Activated naive CD4-positive, alpha-beta T cell treated with anti-CD3 and anti-CD28 coated beads, Interleukin-2, amount 50 U/mL, for 24 hours (primary cell): ENCODE data around the gene CEP85.
"Not testable (repeated sequence)": the region's sequence is repeated elsewhere in the genome, so short reads cannot be mapped to it uniquely, and the experiment has no call there.

Source experiments
- H3K27ac Mint-ChIP-seq: one replicate; pipeline ENCODE4 v1.8.0; 2021; ENCODE audit warnings: mild to moderate bottlenecking, mixed read lengths
- H3K27me3 Mint-ChIP-seq: one replicate; pipeline ENCODE4 v1.8.0; 2021; ENCODE audit warnings: mixed read lengths
- H3K36me3 Mint-ChIP-seq: one replicate; pipeline ENCODE4 v1.8.0; 2021; ENCODE audit warnings: mixed read lengths
- H3K4me1 Mint-ChIP-seq: one replicate; pipeline ENCODE4 v1.8.0; 2021; ENCODE audit warnings: mixed read lengths
- H3K4me3 Mint-ChIP-seq: one replicate; pipeline ENCODE4 v1.8.0; 2021; ENCODE audit warnings: mild to moderate bottlenecking, mixed read lengths
- H3K9me3 Mint-ChIP-seq: one replicate; pipeline ENCODE4 v1.8.0; 2021; ENCODE audit warnings: mixed read lengths

The CEP85 gene

DNA sequence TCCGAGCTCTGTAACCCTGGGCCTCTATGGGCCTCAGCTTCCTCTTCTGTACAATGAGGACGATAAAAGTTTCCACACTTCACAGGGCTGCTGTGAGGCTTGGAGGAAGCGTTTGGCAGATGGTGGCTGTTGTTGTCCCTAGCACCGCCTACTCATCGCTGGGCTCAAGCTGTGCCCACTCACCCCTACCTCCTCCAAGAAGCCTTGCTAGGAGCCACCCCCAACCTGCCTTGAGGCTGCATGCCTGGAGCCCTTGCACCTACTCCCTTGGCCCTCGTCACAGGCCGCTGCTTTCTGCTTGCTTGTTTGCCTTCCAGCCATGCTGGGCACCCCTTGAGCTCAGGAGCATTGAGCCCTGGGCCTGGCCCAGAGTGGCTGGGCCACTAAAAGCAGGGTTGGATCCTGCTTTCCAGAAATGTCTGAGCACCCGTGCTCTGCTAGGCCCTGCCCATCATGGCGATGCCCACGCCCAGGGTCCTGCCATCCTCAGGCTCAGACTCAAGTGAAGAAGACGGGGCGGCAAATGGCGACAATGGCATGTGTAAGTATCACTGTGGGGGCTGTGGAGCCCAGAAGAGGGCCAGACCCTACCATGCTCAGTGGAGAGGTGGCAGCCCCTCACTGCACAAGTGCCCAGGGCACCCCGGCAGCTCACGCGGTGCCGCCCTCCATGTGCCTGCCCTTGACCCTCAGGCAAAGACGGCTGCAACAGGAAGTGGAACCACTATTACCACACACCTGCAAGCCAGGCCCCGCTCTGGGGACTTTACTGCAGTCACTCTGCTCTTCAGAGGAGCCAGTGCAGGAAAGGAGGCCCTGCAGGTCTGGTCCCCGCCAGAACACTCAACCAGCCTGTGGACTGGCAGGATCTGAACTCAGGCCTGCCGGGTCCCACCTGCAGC, 55.4 kb downstream of the CEP85 start:
- Mint-ChIP-seq H3K36me3 (peaks cover 3% of the 10 kb centered on the region), H3K4me1 (peaks cover 86% of the 10 kb centered on the region), H3K4me3 (peak overlapping the region; percentile 51), H3K27me3 (no peaks in the 10 kb centered on the region), H3K9me3 (no peaks in the 10 kb centered on the region), H3K27ac (peak overlapping the region; percentile 94)

DNA sequence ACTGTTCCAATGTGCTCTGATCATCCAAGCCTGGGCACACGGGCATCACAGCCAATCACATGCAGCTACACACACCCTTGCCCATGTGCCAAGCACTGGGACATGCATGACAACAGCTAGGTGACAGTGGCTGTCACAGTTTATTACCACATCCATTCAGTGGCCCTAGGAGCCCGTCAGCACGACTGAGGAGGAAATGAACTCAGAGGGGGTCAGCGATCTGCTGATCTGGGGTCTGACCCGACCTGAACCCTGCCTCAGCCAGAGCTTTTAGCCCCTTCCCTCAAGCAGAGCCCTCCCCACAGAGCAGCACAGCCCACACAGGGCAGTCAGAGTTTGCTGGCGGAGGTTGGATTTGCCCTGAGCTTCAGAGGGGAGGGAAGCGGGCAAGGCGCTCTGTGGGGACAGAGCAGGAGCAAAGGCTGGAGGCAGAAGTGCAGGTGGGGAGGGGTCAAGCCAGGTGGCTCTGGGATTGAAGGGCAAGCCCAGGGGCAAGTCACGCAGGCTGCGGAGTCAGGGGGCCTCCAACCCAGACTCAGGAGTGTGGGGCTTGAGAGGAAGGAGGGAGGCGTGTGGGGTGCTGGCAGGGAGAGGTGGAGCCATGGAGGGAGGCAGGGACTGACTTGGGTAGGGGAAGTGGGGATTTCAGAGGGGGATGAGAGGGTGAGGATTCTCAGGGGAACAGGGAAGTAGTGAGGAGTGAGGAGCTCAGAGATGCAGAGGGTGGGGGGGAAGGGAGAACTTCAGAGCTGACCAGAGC, 56.3 kb downstream of the CEP85 start:
- no peaks in the 10 kb centered on the region for H3K9me3 Mint-ChIP-seq
- no peaks in the 10 kb centered on the region for H3K27me3 Mint-ChIP-seq
- H3K4me1 Mint-ChIP-seq = peaks cover 83% of the 10 kb centered on the region
- H3K27ac Mint-ChIP-seq = peak overlapping the region; percentile 94
- H3K4me3 Mint-ChIP-seq = peak overlapping the region; percentile 51
- H3K36me3 Mint-ChIP-seq = no peaks in the 10 kb centered on the region

DNA sequence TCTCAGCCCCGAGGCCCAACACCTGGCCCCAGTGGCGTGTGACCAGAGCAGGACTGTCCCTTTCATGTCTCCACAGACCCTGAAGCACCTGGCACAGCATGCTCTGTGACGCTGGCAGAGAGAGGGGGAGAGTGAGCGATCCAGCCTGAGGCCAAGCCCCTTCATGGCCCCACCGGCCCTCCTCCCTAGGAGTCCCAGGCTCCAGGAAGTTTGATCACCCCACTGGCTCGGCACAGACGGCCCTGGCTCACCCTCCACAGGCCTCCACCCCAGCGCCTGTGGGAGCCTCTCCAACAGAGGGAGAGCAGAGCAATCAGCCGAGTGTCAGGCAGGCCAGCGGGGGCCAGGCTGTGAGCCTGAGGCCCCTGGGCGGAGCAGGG, 56.9 kb downstream of the CEP85 start:
- Mint-ChIP-seq H3K36me3 (no peaks in the 10 kb centered on the region), H3K27ac (peak overlapping the region; percentile 87), H3K9me3 (no peaks in the 10 kb centered on the region), H3K4me3 (no peak overlapping the region), H3K4me1 (peaks cover 85% of the 10 kb centered on the region), H3K27me3 (no peaks in the 10 kb centered on the region)

DNA sequence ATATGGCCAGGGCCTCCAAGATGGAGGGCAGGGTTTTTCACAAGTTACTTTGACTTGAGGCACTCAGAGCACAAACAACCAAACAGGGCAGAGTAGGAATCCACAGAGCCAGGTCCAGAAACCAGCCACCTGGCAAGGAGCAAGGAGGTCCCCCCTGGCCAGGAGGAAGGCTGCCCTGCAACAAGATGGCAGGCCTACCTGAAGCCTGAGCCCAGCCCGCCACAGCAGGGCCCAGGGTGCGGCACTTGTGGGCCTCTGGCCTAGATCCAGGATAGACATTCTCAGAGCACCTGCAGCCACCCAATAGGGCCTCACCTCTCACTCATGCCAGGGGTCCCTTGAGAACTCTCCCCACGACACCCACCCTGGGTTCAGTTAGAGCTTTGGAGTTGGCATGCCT, 57.4 kb downstream of the CEP85 start:
- no peaks in the 10 kb centered on the region for H3K9me3 Mint-ChIP-seq
- no peak overlapping the region for H3K4me3 Mint-ChIP-seq
- H3K4me1 Mint-ChIP-seq = peaks cover 85% of the 10 kb centered on the region
- H3K36me3 Mint-ChIP-seq = no peaks in the 10 kb centered on the region
- H3K27me3 Mint-ChIP-seq = no peaks in the 10 kb centered on the region
- H3K27ac Mint-ChIP-seq = peak overlapping the region; percentile 87

DNA sequence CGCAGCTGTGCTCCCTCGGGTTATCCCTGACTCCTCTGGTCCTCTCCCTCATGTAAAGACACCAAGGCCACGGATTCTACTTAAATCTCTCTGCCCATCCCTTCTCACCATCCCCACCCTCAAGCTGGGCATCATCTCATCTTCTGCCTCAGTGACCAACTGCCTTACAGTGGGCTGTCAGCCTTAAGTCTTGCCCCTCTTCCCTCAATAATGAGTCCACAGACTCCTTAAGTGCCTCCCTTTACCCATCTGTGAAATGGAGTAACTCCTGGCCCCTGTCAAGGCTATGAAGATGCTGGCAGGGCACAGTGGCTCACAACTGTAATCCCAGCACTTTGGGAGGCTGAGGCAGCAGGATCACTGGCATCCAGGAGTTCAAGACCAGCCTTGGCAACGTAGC, 57.9 kb downstream of the CEP85 start:
- H3K4me1 Mint-ChIP-seq = peaks cover 80% of the 10 kb centered on the region

DNA sequence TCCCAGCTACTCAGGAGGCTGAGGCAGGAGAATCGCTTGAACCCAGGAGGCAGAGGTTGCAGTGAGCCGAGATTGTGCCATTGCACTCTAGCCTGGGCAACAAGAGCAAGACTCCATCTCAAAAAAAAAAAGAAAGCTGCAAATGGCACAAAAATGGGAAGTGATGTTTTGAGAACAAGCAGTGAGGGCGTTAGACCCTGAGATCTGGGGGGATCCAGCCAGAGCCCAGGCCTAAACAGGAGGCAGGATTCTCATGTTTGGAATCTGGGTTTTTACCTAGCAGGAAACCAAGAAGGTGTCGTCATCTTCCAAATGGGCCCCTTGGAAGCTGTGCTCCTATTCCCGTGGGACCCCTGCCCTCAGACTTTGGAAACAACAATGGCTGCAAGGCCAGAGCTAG, 58.7 kb downstream of the CEP85 start:
- H3K9me3 Mint-ChIP-seq, H3K36me3 Mint-ChIP-seq, H3K4me3 Mint-ChIP-seq, H3K27me3 Mint-ChIP-seq: not testable (repeated sequence)
- Mint-ChIP-seq H3K27ac (peak overlapping the region; percentile 55), H3K4me1 (peaks cover 72% of the 10 kb centered on the region)

More for the DNA sequence above, 57.9 kb downstream of the CEP85 start:
- Mint-ChIP-seq H3K27me3 (no peaks in the 10 kb centered on the region), H3K9me3 (no peaks in the 10 kb centered on the region), H3K4me3 (no peak overlapping the region), H3K36me3 (no peaks in the 10 kb centered on the region), H3K27ac (peak overlapping the region; percentile 87)

DNA sequence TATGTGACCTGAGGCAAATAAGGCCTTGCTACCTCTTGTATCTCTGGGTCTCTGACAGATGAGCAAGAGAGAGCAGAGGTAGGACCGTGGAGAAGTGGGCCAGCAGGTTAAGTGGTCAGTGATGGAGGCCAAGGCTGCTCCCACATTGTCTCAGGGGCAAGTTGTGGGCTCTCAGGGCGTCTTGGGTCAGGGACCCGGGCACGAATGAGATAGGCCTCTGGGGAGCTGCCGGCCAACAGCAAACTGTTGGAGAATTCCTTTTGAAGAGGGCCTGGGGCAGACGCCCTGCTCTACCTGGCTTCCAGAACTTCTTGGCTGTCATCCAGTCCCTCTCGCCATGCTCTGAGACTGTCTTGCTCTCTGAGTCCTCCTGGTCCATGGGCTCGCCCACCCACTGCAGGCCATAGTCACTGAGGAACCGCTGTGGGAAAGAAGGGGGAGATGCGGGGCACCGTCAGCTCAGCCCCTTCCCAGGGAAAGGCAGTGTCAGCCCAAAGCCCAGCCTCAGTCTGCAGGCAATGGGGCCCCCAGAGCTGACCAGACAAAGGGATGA, 60.0 kb downstream of the CEP85 start:
- H3K36me3 Mint-ChIP-seq = no peaks in the 10 kb centered on the region
- H3K27ac Mint-ChIP-seq = no peak overlapping the region
- H3K4me1 Mint-ChIP-seq = peaks cover 62% of the 10 kb centered on the region
- no peaks in the 10 kb centered on the region for H3K27me3 Mint-ChIP-seq
- H3K9me3 Mint-ChIP-seq = no peaks in the 10 kb centered on the region
- H3K4me3 Mint-ChIP-seq = no peak overlapping the region

DNA sequence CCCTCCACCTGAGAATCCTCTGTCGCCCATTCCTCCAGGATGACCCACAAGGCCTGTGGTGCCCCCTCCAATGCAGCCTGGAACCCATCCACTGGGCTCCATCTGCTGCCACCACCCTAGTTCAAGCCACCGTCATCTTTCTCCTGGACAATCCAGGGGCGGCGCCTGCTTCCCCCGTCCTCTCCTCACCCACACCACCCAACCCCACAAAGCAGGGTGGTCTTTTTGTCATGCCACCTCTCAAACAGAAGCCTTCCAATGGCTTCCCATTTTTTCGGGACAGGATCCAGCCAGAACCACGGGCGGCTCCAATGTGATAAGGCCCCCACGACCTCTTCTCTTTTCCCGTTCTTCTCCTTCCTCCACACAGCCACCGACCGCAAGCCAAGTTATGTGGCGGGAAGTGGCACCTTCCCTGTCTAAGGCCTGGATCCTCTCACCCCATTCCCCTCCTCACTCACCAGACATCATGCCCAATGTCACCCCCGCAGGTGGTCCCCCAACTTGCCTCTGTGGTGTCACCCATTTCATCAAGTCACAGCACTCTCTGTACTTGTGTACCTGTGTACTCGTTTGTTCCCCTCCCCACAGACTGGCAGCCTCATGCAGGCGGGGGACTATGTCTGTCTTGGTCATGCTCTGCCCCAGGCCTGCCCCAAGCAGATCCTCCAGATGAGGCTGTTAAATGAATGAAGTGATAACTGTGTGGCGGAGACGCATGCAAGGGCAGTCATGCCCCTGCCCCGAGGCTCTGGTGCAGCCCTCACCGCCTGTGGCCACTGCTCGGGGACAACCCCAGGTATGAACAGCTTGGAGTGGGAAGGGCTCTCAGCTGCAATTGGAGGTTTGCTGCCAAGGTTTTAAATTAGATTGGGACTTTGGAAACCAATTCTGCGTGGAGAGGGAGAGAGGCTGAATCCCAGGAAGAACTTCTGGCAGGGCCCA, 61.5 kb downstream of the CEP85 start:
- Mint-ChIP-seq H3K27ac (peak overlapping the region; percentile 87), H3K4me1 (peaks cover 60% of the 10 kb centered on the region), H3K27me3 (no peaks in the 10 kb centered on the region), H3K36me3 (no peaks in the 10 kb centered on the region), H3K4me3 (no peak overlapping the region), H3K9me3 (no peaks in the 10 kb centered on the region)

DNA sequence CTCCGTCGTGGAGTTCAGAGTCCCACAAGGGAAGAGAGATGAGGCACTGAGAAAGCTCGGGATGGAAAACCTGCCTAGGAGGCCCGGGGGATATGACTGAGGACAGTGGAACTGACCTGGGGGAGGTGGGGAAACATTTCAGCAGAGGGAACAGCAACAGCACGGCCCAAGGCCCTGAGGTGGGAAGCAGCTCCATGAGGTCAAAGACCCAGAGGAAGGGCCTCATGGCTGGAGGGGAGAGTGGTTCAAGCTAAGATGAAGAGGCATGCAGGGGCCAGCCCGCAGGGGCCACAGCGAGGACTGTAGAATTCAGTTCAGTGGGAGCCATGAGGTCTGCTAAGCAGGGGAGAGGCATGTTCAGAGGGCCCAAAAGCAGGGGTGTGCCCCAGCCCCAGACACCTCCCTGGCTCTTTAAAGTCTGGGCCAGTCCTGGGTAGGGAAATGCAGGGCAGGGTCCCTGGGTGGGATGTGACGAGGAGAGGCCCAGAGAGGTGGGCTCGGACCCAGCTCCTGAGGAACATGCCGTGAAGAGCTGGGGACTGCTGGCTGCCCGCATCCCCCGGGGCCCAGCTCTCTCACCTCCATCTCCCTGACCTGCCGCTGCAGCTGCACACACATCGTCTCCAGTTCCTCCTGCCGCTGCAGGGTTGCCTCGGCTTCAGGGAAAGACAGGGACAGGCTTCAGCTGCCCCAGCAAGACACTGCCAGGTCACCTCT, 62.5 kb downstream of the CEP85 start:
- no peaks in the 10 kb centered on the region for H3K36me3 Mint-ChIP-seq
- H3K4me1 Mint-ChIP-seq = peaks cover 54% of the 10 kb centered on the region
- H3K27ac Mint-ChIP-seq = no peak overlapping the region
- no peaks in the 10 kb centered on the region for H3K9me3 Mint-ChIP-seq
- H3K27me3 Mint-ChIP-seq = no peaks in the 10 kb centered on the region
- H3K4me3 Mint-ChIP-seq = no peak overlapping the region

DNA sequence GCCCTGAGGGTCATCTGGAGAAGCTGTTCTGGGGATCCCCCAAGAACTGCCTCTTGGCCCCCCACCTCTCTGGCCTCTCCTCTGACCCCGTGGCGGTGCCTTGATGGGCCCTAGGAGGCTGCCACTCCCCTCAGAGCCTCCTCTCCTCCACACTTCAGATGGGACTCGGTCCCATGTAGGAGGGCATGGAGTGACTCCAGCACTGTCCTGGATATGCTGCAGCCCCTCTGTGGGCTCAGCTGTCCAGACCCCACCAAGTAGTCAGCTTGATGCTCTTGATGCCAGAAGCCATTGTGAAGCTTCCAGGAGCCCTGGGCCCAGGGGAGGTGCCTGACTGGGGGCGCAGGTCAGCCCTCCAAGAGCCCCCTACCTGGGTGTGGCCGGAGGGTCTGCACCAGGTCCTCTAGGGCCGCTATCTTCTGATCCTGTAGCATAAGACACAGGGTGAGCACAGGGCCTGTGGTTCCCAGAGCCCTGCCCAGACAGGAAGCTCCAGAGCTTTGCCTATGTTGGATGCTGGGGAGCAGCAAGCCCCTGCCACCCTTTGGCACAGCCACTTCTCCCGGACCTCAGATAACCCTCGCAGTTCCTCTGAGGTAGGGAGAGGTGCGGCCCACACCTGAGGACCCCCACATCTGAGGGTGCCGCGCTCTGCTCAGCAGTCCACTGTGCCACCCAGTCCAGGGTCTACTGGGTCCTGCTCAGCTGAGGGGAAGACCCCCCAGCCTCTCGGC, 63.2 kb downstream of the CEP85 start:
- Mint-ChIP-seq H3K36me3 (no peaks in the 10 kb centered on the region), H3K27me3 (no peaks in the 10 kb centered on the region), H3K4me3 (no peak overlapping the region), H3K4me1 (peaks cover 47% of the 10 kb centered on the region), H3K27ac (no peak overlapping the region), H3K9me3 (no peaks in the 10 kb centered on the region)

DNA sequence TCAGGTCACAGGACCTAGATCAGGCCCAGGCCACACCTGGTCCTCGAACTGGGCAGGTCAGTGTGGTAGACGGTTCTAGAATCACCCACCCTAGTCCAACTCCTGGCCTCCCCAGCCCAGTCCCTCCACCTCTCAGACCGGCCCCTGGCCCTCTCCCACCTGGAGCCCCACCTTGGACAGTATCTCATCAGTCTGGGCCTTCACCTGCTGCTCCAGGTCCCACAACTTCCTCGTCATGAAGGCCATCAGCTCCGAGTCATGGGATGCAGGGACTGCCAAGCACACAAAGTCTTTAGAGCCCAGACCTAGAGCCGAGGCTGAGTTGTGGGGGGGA, 63.8 kb downstream of the CEP85 start:
- H3K4me3 Mint-ChIP-seq = no peak overlapping the region
- H3K36me3 Mint-ChIP-seq = no peaks in the 10 kb centered on the region
- H3K27me3 Mint-ChIP-seq = no peaks in the 10 kb centered on the region
- H3K9me3 Mint-ChIP-seq = no peaks in the 10 kb centered on the region
- no peak overlapping the region for H3K27ac Mint-ChIP-seq
- peaks cover 42% of the 10 kb centered on the region for H3K4me1 Mint-ChIP-seq

DNA sequence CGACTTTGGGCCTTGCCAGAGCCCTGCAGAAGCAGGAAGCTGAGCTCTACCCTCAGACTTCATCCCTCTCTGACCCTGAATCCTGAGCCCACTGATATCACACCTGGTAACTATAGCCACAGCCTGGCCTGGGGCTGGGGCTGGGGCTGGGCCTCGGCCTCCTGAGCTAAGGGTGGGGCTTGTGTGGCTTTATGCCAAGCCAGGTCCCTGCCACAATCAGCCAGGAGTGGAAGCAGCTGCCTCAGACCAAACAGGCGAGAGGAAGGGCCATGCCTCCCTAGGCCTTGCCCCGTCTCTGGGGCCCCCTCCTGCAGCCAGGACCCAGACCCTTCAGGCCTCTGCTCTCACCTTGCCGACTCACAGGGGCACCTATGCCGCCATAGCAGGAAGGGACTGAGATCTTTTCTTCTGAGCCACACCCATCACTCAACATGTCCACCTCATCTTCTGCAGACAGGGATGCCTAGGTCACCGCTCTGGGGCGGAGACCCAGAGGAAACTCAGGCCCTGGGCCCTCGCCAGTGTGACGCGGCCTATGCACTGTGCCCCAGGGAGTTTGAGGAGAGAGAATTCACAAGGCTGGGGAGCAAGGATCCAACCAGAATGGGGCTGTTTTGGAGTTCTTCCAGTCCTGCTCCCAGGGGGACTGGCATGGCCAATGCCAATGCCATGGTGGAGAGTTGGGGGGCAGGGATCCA, 66.7 kb downstream of the CEP85 start:
- no peak overlapping the region for H3K27ac Mint-ChIP-seq
- H3K4me1 Mint-ChIP-seq = peaks cover 34% of the 10 kb centered on the region
- no peaks in the 10 kb centered on the region for H3K27me3 Mint-ChIP-seq
- H3K36me3 Mint-ChIP-seq = no peaks in the 10 kb centered on the region
- no peak overlapping the region for H3K4me3 Mint-ChIP-seq
- H3K9me3 Mint-ChIP-seq = no peaks in the 10 kb centered on the region

DNA sequence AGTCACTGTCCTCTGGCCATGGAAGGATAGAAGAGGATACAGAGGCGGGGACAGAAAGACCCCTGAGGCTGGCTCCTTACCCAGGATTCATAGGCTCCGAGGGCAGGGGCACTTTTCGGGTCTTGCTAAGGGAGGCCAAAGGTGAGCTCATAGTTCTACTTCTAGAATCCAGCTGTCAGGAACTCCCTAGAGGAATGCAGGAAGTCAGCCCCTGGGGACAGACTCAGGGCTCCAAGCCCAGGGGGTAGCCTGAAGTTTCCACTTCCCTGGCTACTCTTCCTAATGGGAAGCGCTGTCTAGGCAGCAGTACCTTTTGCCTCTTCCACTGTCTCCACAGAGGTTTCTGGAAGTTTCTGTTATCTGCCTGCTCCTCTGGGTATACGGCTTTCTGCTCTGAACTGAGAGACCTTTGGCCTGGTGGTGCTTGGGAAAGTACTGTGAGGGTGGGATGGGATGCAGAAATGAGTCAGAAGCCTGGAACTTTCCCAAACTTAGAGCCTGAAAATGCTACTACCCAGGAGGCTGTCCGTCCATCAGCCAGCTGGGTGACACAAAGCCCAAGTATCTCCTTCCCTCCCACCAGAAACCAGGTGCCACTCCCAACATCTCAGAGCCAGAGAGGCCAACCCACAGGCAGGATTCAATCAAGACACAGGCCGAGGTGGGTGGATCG, 68.9 kb downstream of the CEP85 start:
- no peak overlapping the region for H3K4me3 Mint-ChIP-seq
- no peaks in the 10 kb centered on the region for H3K27me3 Mint-ChIP-seq
- H3K4me1 Mint-ChIP-seq = peaks cover 45% of the 10 kb centered on the region
- H3K27ac Mint-ChIP-seq = no peak overlapping the region
- no peaks in the 10 kb centered on the region for H3K36me3 Mint-ChIP-seq
- no peaks in the 10 kb centered on the region for H3K9me3 Mint-ChIP-seq
